CD4-positive, alpha-beta T cell treated with Interleukin-15 for 4 hours (primary cell): ENCODE measurements around the gene ANKRD33.

Experiments used
- DNase-seq: peaks from one replicate; pipeline ENCODE4 v3.0.0-alpha.2; 2020; ENCODE audit warnings: low spot score

The ANKRD33 gene

GRCh38 chr12:51860986-51861385 is 26.9 kb upstream of the ANKRD33 start:
- DNase-seq = no peak

GRCh38 chr12:51862947-51863346 is 25.0 kb upstream of the ANKRD33 start:
- DNase-seq = no peak

- no peak for DNase-seq
Observed at GRCh38 chr12:51863363-51863932, 24.5 kb upstream of the ANKRD33 start.

GRCh38 chr12:51863933-51864832 is 23.7 kb upstream of the ANKRD33 start:
- no peak for DNase-seq

GRCh38 chr12:51864833-51865670 is 22.9 kb upstream of the ANKRD33 start:
- DNase-seq = no peak

GRCh38 chr12:51865757-51866270 is 22.1 kb upstream of the ANKRD33 start:
- no peak for DNase-seq

GRCh38 chr12:51866324-51866723 is 21.6 kb upstream of the ANKRD33 start:
- no peak for DNase-seq

GRCh38 chr12:51866762-51867161 is 21.1 kb upstream of the ANKRD33 start:
- no peak for DNase-seq

- no peak for DNase-seq
Observed at GRCh38 chr12:51867371-51867770, 20.5 kb upstream of the ANKRD33 start.

GRCh38 chr12:51867796-51868428 is 20.0 kb upstream of the ANKRD33 start:
- DNase-seq = no peak

GRCh38 chr12:51868821-51869495 is 18.9 kb upstream of the ANKRD33 start:
- DNase-seq = no peak

- no peak for DNase-seq
Observed at GRCh38 chr12:51869496-51869865, 18.4 kb upstream of the ANKRD33 start.

GRCh38 chr12:51869931-51870330 is 18.0 kb upstream of the ANKRD33 start:
- no peak for DNase-seq

GRCh38 chr12:51870504-51870903 is 17.4 kb upstream of the ANKRD33 start:
- DNase-seq = no peak

GRCh38 chr12:51871126-51871525 is 16.8 kb upstream of the ANKRD33 start:
- no peak for DNase-seq

- DNase-seq = no peak
Observed at GRCh38 chr12:51871918-51872688, 15.8 kb upstream of the ANKRD33 start.

GRCh38 chr12:51872689-51872981 is 15.3 kb upstream of the ANKRD33 start:
- DNase-seq = no peak

GRCh38 chr12:51873251-51873994 is 14.5 kb upstream of the ANKRD33 start:
- DNase-seq = no peak

GRCh38 chr12:51874000-51874399 is 13.9 kb upstream of the ANKRD33 start:
- no peak for DNase-seq

- no peak for DNase-seq
Observed at GRCh38 chr12:51874486-51874885, 13.4 kb upstream of the ANKRD33 start.
